Astrocyte of the spinal cord (primary cell): Measurements from ENCODE around the gene SORCS2.

Experiments
- DNase-seq: peaks from one replicate; pipeline ENCODE4 v3.0.0; 2011; ENCODE audit warnings: low read depth, low spot score
- H3K4me3 ChIP-seq: 2 replicates; pipeline ENCODE4 v1.5.1; 2011; ENCODE audit warnings: low read depth, mild to moderate bottlenecking, low read length, moderate library complexity
- in situ Hi-C: cut with HindIII; loops from 2 replicates; pipeline ENCODE4 v1.10.0; 2017; ENCODE audit warnings: low sequenced_read_pairs
- TF ChIP-seq, protein P1 (sequence below): IDR thresholded peaks from 2 replicates; pipeline ENCODE4 v1.5.1; 2012; ENCODE audit warnings: low read depth, mild to moderate bottlenecking, low read length, inconsistent platforms

Gene SORCS2

DNA sequence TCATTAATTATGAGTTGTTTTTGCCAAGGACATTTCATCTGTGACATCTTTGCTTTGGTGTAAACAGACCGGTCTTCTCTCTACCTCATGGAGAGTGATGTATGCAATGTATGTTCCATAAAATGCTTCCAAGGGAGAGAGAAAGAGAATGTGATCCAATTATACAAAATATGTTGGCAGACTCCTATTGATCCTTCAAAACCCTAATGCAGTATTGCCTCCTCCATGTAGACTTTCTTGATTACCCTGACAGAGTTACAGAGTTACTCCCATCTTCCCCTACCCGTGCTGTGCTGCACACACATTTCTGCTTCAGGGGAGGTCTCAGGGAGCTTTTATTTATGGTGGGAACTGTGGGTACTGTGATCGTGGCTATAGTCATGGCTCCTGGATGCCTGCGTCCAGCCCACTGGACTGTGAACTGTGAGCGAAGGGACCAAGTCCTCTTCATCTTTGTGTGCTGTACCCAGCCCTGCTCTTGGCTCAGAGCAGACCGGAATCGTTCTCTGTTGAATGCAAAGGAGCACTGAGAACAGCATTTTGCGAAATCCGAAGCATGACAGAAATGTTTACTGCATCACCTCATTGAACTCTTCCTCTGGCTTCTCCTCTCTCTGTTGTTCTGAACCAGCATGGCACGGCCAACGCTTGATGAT is 32.7 kb downstream of the SORCS2 start:
- no peak overlapping the region for H3K4me3 ChIP-seq
- no peak for DNase-seq
- TF ChIP-seq, protein P1, sequence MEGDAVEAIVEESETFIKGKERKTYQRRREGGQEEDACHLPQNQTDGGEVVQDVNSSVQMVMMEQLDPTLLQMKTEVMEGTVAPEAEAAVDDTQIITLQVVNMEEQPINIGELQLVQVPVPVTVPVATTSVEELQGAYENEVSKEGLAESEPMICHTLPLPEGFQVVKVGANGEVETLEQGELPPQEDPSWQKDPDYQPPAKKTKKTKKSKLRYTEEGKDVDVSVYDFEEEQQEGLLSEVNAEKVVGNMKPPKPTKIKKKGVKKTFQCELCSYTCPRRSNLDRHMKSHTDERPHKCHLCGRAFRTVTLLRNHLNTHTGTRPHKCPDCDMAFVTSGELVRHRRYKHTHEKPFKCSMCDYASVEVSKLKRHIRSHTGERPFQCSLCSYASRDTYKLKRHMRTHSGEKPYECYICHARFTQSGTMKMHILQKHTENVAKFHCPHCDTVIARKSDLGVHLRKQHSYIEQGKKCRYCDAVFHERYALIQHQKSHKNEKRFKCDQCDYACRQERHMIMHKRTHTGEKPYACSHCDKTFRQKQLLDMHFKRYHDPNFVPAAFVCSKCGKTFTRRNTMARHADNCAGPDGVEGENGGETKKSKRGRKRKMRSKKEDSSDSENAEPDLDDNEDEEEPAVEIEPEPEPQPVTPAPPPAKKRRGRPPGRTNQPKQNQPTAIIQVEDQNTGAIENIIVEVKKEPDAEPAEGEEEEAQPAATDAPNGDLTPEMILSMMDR = no peak
- in situ Hi-C loops = no loop called here

DNA sequence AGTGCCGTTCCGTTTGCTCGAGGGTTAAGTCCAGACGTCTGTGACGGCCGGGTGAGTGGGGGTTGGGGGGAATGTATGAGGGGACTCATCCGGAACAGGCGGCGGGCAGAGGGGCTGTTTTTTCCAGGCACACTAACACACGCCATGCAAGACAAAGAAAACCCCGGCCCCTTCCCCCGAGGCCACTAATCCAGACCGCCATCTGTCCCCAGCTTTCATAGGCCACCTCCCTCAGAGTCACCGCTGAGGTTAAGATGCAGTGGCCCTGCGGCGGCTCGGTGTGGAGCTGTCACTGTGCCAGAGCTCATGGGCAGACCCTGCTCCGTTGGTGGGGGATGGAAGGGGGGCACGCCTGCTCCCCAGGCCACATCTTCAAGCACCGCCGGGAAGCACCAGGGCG is 34.1 kb downstream of the SORCS2 start:
- TF ChIP-seq, protein P1 = no peak
- H3K4me3 ChIP-seq = no peak overlapping the region
- in situ Hi-C loops = no loop called here
- DNase-seq = no peak

DNA sequence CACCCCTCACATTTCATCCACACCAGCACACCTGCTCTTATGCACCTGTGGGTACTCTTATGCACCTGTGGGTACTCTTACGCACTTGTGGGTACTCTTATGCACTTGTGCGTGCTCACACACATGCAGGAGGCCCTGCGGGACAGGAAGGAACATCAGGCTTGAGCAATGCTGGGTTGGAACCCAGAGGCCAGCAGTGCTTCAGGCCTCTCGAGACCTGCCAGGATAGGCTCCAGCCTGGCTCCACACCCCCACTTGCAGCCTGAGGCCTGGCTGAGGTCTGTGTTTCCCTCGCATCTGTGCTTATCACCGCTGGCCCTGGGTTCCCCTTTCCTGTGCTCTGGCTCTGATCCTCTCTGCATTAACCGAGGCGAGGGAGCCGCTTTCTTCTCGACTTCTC is 34.7 kb downstream of the SORCS2 start:
- TF ChIP-seq, protein P1 = no peak
- no peak for DNase-seq
- no peak overlapping the region for H3K4me3 ChIP-seq
- in situ Hi-C loops = no loop called here

DNA sequence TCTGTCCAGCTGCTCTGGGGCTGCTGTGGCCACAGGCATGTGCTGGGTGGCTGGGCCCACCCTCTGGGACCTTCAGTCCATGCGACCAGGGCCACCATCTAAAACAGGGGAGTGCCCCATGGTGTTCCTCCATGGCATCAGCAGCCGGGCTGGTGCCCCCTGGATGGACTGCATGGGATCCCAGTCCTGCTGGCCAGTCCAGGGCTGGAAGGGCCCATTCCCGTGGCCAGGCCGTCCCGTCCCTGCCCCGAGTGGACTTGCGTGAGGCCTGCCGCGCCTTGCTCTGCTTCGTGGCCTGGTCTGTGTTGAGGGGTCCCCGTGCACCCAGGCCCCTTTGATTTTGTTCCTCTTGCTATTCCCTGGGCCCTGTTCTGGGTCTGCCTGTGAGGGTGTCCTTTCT is 36.4 kb downstream of the SORCS2 start:
- DNase-seq = no peak
- TF ChIP-seq, protein P1 = no peak
- H3K4me3 ChIP-seq = no peak overlapping the region
- in situ Hi-C loops = no loop called here

DNA sequence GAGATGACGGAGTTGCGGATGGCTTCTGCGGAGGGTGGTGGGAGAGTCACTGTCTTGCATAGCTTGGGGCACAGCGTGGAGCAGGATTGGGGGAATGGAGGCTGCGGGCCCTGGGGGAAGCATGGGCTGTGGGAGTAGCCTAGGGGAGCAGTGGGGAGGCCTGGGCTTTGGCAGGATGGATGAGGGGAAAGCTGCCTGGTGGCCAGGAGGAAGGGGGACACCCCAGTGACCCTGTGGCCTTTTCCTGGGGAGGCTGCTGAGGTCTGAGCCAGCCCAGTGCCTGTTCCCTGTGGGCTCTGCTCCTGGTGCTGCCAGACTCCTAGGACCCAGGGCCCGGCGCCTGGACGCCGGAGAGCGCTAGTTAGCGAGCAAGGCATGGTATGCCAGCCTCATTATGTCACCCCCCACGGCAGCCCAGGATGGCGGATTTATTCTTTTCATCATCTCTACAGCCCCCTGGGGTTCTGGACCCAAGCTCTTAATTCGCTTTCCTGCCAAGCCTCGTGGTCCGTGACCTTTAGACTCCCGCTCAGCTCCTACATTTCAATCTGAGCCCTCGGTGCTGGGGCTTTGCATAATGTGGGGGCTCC is 39.8 kb downstream of the SORCS2 start:
- DNase-seq = no peak
- in situ Hi-C loops = no loop called here
- TF ChIP-seq, protein P1 = no peak
- H3K4me3 ChIP-seq = no peak overlapping the region

DNA sequence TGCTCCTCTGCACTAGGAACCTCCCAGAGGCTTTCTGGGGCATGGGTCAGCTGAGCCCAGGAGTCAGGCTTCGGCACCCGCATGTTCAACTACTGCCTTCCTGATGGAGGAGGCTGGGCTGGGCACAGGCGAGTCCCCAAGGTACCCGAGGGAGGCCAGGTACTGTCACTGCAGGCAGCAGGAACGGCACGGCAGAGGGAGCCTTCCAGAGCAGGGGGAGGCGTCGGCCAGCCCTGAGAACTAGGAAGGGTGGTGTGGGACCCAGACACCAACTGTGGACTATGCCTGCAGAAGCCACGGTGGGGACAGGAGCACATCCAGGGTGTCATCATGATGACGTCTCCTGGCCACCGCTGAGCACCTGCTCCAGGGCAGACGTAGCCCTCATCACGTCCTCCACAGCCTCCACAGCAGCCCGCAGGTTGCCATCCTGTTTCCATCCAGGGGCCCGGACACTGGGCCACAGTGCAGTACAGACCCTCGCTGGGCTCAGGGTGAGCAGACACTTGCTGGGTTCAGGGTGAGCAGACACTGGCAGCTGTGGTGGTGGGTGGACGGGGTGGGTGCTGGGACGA is 40.8 kb downstream of the SORCS2 start:
- DNase-seq = no peak
- TF ChIP-seq, protein P1 = no peak
- in situ Hi-C loops = no loop called here
- no peak overlapping the region for H3K4me3 ChIP-seq
